ENCODE measurements around the gene PGM5.

DNA sequence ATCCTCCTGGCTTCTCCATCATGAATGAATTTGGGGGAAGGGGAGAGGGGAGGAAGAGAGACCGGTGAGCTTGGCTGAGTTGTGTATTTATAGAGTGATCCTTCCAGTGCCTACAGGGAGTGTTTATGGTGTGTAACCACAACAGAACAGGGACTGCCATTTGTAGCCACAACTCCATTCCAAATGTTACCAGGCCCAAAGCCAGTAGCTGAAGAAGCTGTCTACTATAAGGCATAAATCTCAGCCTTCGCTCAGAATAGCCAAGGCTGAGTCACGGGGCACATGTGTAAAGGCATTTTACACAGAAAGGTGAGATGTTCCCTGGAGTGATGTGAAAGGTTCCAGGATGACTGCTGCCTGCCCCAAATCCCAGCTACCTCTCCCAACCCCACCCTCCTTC, 181.8 kb downstream of the PGM5 start:
- no peak for TF ChIP-seq POLR2AphosphoS5 (IDR thresholded peaks at IDR 0.05; ENCODE audit: low read depth, low read length)
- no peak for TF ChIP-seq TAF1 (IDR thresholded peaks at IDR 0.05; ENCODE audit: borderline replicate concordance, insufficient read depth, low read length)

All from PFSK-1 (cell line).